ENCODE measurements around the gene ALAD.

The ALAD gene

DNA sequence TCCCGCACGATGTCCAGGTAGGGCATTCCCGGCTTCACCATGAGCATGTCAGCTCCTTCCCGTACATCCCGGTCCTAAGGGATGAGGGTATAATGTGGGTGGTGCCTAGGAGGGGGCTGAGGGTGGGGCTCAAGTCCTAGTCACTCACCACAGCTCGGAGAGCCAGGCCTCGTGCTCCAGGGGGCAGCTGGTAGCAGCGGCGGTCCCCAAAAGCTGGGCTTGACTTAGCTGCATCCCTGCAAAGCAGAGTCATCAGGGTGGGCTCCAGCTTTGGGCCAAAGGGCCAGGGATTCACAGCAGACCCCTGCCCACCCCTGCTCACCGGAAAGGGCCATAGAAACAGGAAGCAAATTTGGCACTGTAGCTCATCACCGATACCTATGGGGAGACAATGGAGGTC, 11.6 kb downstream of the ALAD start:
- no peak for DNase-seq
- Histone ChIP-seq H3K79me1 (ENCODE audit: low read length) (no peaks in the 10 kb centered on the region), H3K4me1 (ENCODE audit: control insufficient read depth, low read depth, low read length) (no peaks in the 10 kb centered on the region)

DNA sequence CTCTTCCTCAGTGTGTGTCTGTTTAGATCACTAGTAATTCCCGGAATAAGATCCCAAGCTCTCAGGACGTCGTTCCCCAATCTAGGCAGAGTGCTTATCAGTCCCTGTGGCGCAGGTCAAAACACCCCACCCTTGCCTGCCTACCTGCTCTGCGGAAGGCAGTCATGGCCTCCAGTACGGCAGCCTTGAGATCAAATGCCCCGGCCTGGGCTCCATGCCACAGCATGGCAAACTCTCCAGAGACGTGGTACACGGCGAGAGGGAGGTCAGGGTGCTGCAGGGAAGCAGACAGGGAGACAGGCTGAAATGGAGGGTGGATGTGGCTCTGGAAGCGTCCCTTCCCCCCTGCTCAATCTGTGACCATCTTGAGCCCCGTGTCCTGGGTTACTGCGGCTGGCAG, 12.3 kb downstream of the ALAD start:
- Histone ChIP-seq H3K27me3 (ENCODE audit: insufficient read depth, low read length, poor library complexity) (no peaks in the 10 kb centered on the region), H3K27ac (ENCODE audit: low read depth, low read length) (no peak overlapping the region), H3K36me3 (ENCODE audit: control insufficient read depth, insufficient read depth, low read length) (peaks cover 4% of the 10 kb centered on the region), H3K4ac (ENCODE audit: low read depth, low read length) (no peak overlapping the region), H2BK5ac (ENCODE audit: low read length) (no peak overlapping the region), H3K4me1 (ENCODE audit: control insufficient read depth, low read depth, low read length) (no peaks in the 10 kb centered on the region), H4K5ac (ENCODE audit: low read length) (no peak overlapping the region), H3K18ac (ENCODE audit: low read length) (no peak overlapping the region), H2AK5ac (ENCODE audit: low read length) (no peak overlapping the region), H3K4me2 (ENCODE audit: low read length) (no peak overlapping the region), H3K9ac (ENCODE audit: low read length) (no peak overlapping the region), H3K79me1 (ENCODE audit: low read length) (no peaks in the 10 kb centered on the region), H3K56ac (ENCODE audit: low read length) (no peak overlapping the region), H2BK15ac (replicated peaks; ENCODE audit: low read depth) (no peak overlapping the region), H3K23ac (ENCODE audit: low read length) (no peak overlapping the region), H4K8ac (ENCODE audit: low read depth, low read length) (no peak overlapping the region), H3K79me2 (ENCODE audit: control insufficient read depth, insufficient read depth, low read length) (no peaks in the 10 kb centered on the region), H2BK120ac (ENCODE audit: low read depth, low read length) (no peak overlapping the region), H3K4me3 (ENCODE audit: low read length) (no peak overlapping the region)
- WGBS (ENCODE audit: extremely low coverage, insufficient coverage, low lambda C conversion rate) = no CpG with 5 or more reads among the region's 13 CpGs
- DNase-seq = no peak

More for the DNA sequence above, 11.6 kb downstream of the ALAD start:
- peaks cover 4% of the 10 kb centered on the region for H3K36me3 ChIP-seq (ENCODE audit: control insufficient read depth, insufficient read depth, low read length)
- H3K79me2 ChIP-seq (ENCODE audit: control insufficient read depth, insufficient read depth, low read length) = no peaks in the 10 kb centered on the region
- H3K9ac ChIP-seq (ENCODE audit: low read length) = no peak overlapping the region
- no peak overlapping the region for H3K4ac ChIP-seq (ENCODE audit: low read depth, low read length)
- H2BK5ac ChIP-seq (ENCODE audit: low read length) = no peak overlapping the region
- H2AK5ac ChIP-seq (ENCODE audit: low read length) = no peak overlapping the region
- no peak overlapping the region for H3K4me3 ChIP-seq (ENCODE audit: low read length)
- no peak overlapping the region for H3K27ac ChIP-seq (ENCODE audit: low read depth, low read length)
- WGBS (ENCODE audit: extremely low coverage, insufficient coverage, low lambda C conversion rate) = no CpG with 5 or more reads among the region's 11 CpGs
- H3K23ac ChIP-seq (ENCODE audit: low read length) = no peak overlapping the region
- H2BK120ac ChIP-seq (ENCODE audit: low read depth, low read length) = no peak overlapping the region
- H3K27me3 ChIP-seq (ENCODE audit: insufficient read depth, low read length, poor library complexity) = no peaks in the 10 kb centered on the region
- H3K4me2 ChIP-seq (ENCODE audit: low read length) = no peak overlapping the region
- H4K8ac ChIP-seq (ENCODE audit: low read depth, low read length) = no peak overlapping the region
- H2BK15ac ChIP-seq (replicated peaks; ENCODE audit: low read depth) = no peak overlapping the region
- no peak overlapping the region for H4K5ac ChIP-seq (ENCODE audit: low read length)
- H3K18ac ChIP-seq (ENCODE audit: low read length) = no peak overlapping the region
- H3K56ac ChIP-seq (ENCODE audit: low read length) = no peak overlapping the region

DNA sequence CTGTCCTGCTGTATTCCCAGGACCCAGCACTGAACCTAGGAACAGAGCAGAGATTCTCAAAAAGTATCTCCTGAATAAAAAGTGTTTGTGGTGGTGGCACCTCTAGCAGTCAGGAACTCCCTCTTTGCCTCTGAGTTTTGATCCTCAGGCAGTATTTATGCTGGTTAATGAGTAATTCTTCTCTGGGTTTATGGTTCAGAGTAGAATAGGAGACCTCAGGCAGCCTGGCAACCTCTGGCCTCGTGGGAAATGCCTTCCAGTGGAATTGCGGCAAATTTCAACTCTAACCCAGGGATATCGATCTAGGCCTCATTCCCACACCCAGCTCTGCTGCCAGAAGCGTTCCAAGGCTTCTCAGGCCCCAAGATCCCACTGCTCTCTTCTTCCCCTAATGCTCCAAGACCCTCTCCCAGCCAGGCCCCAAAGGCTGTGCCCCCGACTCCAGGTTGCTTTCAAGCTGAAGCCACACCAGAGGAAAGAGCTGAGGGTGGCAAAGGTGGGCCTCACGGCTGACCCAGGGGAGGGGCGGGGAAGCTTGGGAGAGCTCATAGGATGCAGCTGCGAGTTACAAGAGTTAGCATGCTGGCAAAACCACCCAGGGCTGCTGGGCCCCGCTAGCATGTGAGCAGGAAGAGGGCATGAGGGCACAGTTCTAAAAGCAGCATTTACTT, 13.4 kb downstream of the ALAD start:
- no peak overlapping the region for H2AK5ac ChIP-seq (ENCODE audit: low read length)
- H3K4me2 ChIP-seq (ENCODE audit: low read length) = no peak overlapping the region
- no peak overlapping the region for H3K4ac ChIP-seq (ENCODE audit: low read depth, low read length)
- no peak overlapping the region for H3K18ac ChIP-seq (ENCODE audit: low read length)
- H3K4me3 ChIP-seq (ENCODE audit: low read length) = no peak overlapping the region
- peaks cover 4% of the 10 kb centered on the region for H3K36me3 ChIP-seq (ENCODE audit: control insufficient read depth, insufficient read depth, low read length)
- no peaks in the 10 kb centered on the region for H3K4me1 ChIP-seq (ENCODE audit: control insufficient read depth, low read depth, low read length)
- H2BK5ac ChIP-seq (ENCODE audit: low read length) = no peak overlapping the region
- no peak overlapping the region for H4K8ac ChIP-seq (ENCODE audit: low read depth, low read length)
- WGBS (ENCODE audit: extremely low coverage, insufficient coverage, low lambda C conversion rate) = no CpG with 5 or more reads among the region's 9 CpGs
- H3K79me2 ChIP-seq (ENCODE audit: control insufficient read depth, insufficient read depth, low read length) = no peaks in the 10 kb centered on the region
- no peak overlapping the region for H3K9ac ChIP-seq (ENCODE audit: low read length)
- H3K79me1 ChIP-seq (ENCODE audit: low read length) = no peaks in the 10 kb centered on the region
- no peak overlapping the region for H3K23ac ChIP-seq (ENCODE audit: low read length)
- no peak overlapping the region for H2BK15ac ChIP-seq (replicated peaks; ENCODE audit: low read depth)
- H3K27ac ChIP-seq (ENCODE audit: low read depth, low read length) = no peak overlapping the region
- no peak for DNase-seq
- no peak overlapping the region for H2BK120ac ChIP-seq (ENCODE audit: low read depth, low read length)
- H3K27me3 ChIP-seq (ENCODE audit: insufficient read depth, low read length, poor library complexity) = no peaks in the 10 kb centered on the region
- no peak overlapping the region for H3K56ac ChIP-seq (ENCODE audit: low read length)
- no peak overlapping the region for H4K5ac ChIP-seq (ENCODE audit: low read length)

DNA sequence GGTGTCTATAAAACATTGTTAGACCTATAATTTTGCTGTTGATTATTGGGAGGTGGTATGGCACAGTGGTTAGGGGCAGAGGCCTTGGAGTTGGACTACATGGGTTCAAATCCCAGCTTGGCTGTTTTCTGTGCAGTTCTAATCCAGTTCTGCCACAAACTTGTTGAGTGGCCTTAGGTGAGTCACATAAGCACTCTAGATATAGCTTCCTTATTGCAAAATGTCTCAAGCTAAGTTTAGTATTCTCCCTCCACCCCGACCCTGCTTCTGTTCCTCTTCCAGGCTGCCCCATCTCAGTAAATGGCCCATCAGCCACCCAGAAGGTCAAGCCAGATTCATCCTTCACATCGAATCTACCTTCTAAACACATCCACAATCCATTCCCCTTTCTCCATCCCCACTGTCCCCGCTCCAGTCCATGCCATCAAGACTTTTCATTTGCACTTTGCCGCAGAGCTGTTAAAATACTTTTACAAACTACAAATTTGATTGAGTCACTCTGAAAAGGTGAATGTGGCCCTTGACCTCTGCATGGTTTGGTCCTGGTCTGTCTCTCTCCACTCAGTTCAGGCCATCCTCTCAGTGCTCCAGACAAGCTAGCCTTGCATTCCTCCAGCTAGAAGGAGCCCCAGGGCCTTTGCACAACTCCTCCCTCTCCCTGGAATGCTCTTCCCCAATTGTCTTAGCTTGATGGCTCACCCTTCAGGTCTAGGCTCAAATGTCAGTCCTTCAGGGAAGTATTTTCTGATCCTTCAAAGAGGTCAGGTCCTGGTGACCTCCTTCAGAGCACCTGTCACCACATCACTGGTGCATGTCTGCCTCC, 14.3 kb downstream of the ALAD start:
- no peak overlapping the region for H2BK15ac ChIP-seq (replicated peaks; ENCODE audit: low read depth)
- no peak overlapping the region for H3K23ac ChIP-seq (ENCODE audit: low read length)
- no peak overlapping the region for H3K18ac ChIP-seq (ENCODE audit: low read length)
- no peaks in the 10 kb centered on the region for H3K27me3 ChIP-seq (ENCODE audit: insufficient read depth, low read length, poor library complexity)
- DNase-seq = peak; percentile 35
- no peak overlapping the region for H3K27ac ChIP-seq (ENCODE audit: low read depth, low read length)
- no peak overlapping the region for H2AK5ac ChIP-seq (ENCODE audit: low read length)
- H3K79me1 ChIP-seq (ENCODE audit: low read length) = no peaks in the 10 kb centered on the region
- H2BK120ac ChIP-seq (ENCODE audit: low read depth, low read length) = no peak overlapping the region
- H2BK5ac ChIP-seq (ENCODE audit: low read length) = no peak overlapping the region
- no peaks in the 10 kb centered on the region for H3K79me2 ChIP-seq (ENCODE audit: control insufficient read depth, insufficient read depth, low read length)
- peaks cover 4% of the 10 kb centered on the region for H3K36me3 ChIP-seq (ENCODE audit: control insufficient read depth, insufficient read depth, low read length)
- H4K8ac ChIP-seq (ENCODE audit: low read depth, low read length) = no peak overlapping the region
- no peak overlapping the region for H3K4me3 ChIP-seq (ENCODE audit: low read length)
- H4K5ac ChIP-seq (ENCODE audit: low read length) = no peak overlapping the region
- no peak overlapping the region for H3K4me2 ChIP-seq (ENCODE audit: low read length)
- no peak overlapping the region for H3K4ac ChIP-seq (ENCODE audit: low read depth, low read length)
- WGBS (ENCODE audit: extremely low coverage, insufficient coverage, low lambda C conversion rate) = 100% methylated on average over 1 of the region's 4 CpGs
- no peak overlapping the region for H3K9ac ChIP-seq (ENCODE audit: low read length)
- H3K56ac ChIP-seq (ENCODE audit: low read length) = no peak overlapping the region
- no peaks in the 10 kb centered on the region for H3K4me1 ChIP-seq (ENCODE audit: control insufficient read depth, low read depth, low read length)

DNA sequence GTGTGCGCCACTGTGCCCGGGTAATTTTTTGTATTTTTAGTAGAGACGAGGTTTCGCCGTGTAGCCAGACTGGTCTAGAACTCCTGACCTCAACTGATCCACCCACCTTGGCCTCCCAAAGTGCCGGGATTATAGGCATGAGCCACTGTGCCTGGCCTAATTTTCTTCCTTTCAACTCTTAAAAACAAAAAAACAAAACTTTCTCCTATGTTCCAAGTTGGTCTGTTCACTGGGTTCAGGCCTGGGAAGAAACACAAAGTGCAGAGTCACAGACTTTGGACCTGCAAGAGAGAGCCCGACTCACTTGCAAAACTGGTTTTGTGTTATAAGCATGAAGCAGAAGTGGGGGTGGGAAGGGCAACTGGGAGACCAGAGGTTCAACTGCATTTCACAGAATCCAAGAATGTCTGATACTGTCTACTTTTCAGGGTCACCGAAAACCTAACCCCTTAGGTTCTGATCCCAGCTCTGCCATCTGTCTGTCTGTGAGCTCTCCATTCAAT, 19.1 kb downstream of the ALAD start:
- Histone ChIP-seq H3K4ac (ENCODE audit: low read depth, low read length) (no peak overlapping the region), H3K4me3 (ENCODE audit: low read length) (no peak overlapping the region), H3K27me3 (ENCODE audit: insufficient read depth, low read length, poor library complexity) (no peaks in the 10 kb centered on the region), H2AK5ac (ENCODE audit: low read length) (no peak overlapping the region), H2BK5ac (ENCODE audit: low read length) (no peak overlapping the region), H3K4me1 (ENCODE audit: control insufficient read depth, low read depth, low read length) (no peaks in the 10 kb centered on the region), H3K79me2 (ENCODE audit: control insufficient read depth, insufficient read depth, low read length) (no peaks in the 10 kb centered on the region), H3K18ac (ENCODE audit: low read length) (no peak overlapping the region), H3K36me3 (ENCODE audit: control insufficient read depth, insufficient read depth, low read length) (no peaks in the 10 kb centered on the region), H4K8ac (ENCODE audit: low read depth, low read length) (no peak overlapping the region), H4K5ac (ENCODE audit: low read length) (no peak overlapping the region), H3K4me2 (ENCODE audit: low read length) (no peak overlapping the region), H3K23ac (ENCODE audit: low read length) (no peak overlapping the region), H2BK15ac (replicated peaks; ENCODE audit: low read depth) (no peak overlapping the region), H2BK120ac (ENCODE audit: low read depth, low read length) (no peak overlapping the region), H3K56ac (ENCODE audit: low read length) (no peak overlapping the region), H3K79me1 (ENCODE audit: low read length) (no peaks in the 10 kb centered on the region), H3K27ac (ENCODE audit: low read depth, low read length) (no peak overlapping the region), H3K9ac (ENCODE audit: low read length) (no peak overlapping the region)
- WGBS (ENCODE audit: extremely low coverage, insufficient coverage, low lambda C conversion rate) = no CpG with 5 or more reads among the region's 8 CpGs
- DNase-seq = no peak

All from mesendoderm (in vitro differentiated cells).